Astrocyte of the spinal cord (primary cell): ENCODE measurements around the gene UTP18.
"Not testable (repeated sequence)": the region's sequence is repeated elsewhere in the genome, so short reads cannot be mapped to it uniquely, and the experiment has no call there.

Source experiments
- DNase-seq: peaks from one replicate; pipeline ENCODE4 v3.0.0; 2011; ENCODE audit warnings: low read depth, low spot score
- H3K4me3 ChIP-seq: 2 replicates; pipeline ENCODE4 v1.5.1; 2011; ENCODE audit warnings: low read depth, mild to moderate bottlenecking, low read length, moderate library complexity
- in situ Hi-C: cut with HindIII; loops from 2 replicates; pipeline ENCODE4 v1.10.0; 2017; ENCODE audit warnings: low sequenced_read_pairs
- TF ChIP-seq, protein P1 (sequence below): IDR thresholded peaks from 2 replicates; pipeline ENCODE4 v1.5.1; 2012; ENCODE audit warnings: low read depth, mild to moderate bottlenecking, low read length, inconsistent platforms

UTP18 gene

DNA sequence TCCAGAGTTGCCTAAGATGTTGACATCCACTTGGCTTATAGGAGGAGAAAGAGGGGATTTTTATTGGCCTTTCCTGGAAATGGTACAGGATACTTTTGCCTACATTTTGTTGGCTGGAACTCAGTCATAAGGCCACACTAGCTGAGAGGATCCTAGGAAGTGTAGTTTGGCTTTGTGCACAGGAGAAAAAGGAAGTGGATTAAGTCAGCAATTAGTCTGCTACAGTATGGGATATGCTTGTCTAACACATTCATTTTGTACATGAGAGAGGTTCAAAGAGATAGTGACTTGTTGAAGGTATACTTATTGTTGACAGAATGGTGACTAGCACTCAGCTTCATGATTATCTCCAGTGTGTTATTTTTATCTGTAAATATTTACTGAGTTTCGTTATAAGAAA, 10.3 kb downstream of the UTP18 start:
- TF ChIP-seq, protein P1, sequence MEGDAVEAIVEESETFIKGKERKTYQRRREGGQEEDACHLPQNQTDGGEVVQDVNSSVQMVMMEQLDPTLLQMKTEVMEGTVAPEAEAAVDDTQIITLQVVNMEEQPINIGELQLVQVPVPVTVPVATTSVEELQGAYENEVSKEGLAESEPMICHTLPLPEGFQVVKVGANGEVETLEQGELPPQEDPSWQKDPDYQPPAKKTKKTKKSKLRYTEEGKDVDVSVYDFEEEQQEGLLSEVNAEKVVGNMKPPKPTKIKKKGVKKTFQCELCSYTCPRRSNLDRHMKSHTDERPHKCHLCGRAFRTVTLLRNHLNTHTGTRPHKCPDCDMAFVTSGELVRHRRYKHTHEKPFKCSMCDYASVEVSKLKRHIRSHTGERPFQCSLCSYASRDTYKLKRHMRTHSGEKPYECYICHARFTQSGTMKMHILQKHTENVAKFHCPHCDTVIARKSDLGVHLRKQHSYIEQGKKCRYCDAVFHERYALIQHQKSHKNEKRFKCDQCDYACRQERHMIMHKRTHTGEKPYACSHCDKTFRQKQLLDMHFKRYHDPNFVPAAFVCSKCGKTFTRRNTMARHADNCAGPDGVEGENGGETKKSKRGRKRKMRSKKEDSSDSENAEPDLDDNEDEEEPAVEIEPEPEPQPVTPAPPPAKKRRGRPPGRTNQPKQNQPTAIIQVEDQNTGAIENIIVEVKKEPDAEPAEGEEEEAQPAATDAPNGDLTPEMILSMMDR, result no peak

DNA sequence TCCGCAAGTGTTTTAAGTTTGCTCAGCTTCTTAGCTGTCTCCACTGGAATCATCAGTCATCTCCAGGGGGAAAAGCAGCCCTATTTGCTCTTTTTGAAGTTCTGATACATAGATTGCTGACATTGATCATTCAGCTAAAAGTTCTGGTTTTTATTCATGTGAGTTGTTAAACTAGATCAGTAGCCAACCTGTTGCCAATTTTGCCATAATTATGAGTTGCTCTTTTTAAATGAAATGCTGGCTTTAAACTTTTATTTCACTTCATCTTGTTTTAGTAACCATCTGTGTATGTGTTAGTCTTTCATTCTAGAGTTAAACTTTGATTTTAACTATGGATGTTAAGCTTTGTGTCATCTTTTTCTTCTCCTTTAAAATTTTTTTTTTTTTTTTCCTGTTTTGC, 12.5 kb downstream of the UTP18 start:
- no peak overlapping the region for H3K4me3 ChIP-seq
- in situ Hi-C loops, result no loop called here
- no peak for DNase-seq
- TF ChIP-seq, protein P1, result no peak

More for the DNA sequence above, 10.3 kb downstream of the UTP18 start:
- in situ Hi-C loops, result no loop called here
- H3K4me3 ChIP-seq, result no peak overlapping the region
- DNase-seq, result no peak

DNA sequence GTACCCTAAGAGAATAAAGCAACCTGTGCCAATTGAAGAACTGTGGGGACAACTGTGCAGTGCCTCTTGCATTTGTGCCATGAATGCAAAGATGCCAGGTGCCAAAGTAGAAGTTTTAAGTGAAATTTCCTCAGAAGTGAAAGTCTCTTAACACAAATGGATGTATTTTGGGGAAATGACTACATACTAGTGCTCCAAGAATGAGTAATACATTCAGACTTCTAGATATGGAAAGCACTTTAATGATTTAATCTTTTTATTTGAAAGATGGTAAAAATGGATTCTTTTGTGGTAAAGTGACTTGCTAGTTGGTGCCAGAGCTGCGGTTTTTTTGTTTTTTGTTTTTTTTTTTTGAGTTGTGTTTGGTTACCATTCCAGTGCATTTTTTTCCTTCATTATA, 15.0 kb downstream of the UTP18 start:
- no peak overlapping the region for H3K4me3 ChIP-seq
- DNase-seq, result peak; percentile 65
- TF ChIP-seq, protein P1, result no peak
- in situ Hi-C loops, result no loop called here

DNA sequence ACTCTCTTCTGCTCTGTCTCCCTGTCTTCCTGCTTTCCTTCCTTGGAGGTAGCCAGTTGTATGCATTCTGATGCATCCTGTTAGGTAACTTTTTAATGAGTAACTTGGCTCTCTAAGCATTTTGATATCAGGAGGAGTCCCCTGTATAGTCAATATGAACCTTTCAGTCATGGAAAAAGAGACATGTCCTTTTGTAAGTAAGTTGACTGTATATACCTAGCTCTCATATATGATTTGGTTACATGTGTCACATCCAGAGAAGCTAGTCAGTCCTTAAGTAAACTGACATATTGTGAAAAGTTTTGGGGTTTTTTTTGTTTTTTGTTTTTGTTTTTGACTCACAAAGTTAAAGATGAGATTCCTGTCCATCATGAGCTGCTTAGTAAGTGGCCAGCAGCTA, 18.8 kb downstream of the UTP18 start:
- TF ChIP-seq, protein P1, result no peak
- H3K4me3 ChIP-seq, result no peak overlapping the region
- no peak for DNase-seq
- in situ Hi-C loops, result no loop called here

DNA sequence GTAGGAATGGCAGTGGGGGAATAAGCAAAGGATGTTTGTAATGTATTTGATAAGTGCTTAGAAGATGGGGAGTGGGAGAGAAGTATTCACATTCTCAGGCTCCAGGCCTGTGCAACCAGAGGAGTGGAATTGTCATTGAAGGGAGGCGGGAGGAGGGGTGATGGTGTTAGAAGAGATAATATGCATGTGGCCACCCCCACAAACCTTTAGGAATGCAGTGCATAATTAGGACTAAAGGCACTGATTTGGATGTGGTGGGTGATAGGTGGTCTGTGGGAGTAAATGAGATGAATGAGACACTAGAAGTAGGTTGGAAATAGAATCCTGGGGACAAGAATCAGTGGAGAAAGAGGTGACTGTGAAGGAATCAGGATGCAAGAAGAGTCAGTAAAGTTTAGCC, 27.1 kb downstream of the UTP18 start:
- H3K4me3 ChIP-seq, result no peak overlapping the region
- DNase-seq, result no peak
- TF ChIP-seq, protein P1, result no peak
- in situ Hi-C loops, result no loop called here

DNA sequence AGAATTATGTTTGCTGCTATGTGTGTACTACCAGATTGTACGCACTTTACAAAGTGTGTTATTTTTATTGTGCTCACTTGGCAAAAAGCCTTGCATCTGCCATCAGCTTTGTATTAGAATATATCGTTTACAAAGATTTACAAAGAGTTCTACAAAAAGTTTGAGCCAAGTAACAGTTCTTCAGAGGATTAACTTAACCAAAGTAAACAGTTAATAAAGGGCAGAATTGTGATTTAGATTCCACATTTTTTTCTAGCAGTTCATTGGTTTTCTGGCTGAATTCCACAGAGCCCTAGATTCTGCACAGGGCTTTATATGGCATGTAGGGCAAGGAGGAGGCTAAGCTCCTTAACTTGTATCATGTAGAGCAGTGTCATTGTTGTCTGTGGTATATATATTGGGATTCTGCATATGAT, 29.4 kb downstream of the UTP18 start:
- H3K4me3 ChIP-seq, result no peak overlapping the region
- DNase-seq, result no peak
- TF ChIP-seq, protein P1, result no peak
- in situ Hi-C loops, result no loop called here

DNA sequence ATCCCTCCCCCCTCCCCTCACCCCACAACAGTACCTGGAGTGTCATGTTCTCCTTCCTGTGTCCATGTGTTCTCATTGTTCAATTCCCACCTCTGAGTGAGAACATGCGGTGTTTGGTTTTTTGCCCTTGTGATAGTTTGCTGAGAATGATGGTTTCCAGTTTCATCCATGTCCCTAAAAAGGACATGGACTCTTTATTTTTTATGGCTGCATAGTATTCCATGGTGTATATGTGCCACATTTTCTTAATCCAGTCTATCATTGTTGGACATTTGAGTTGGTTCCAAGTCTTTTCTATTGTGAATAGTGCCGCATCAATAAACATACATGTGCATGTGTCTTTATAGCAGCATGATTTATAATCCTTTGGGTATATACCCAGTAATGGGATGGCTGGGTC, 34.0 kb downstream of the UTP18 start:
- DNase-seq, H3K4me3 ChIP-seq, in situ Hi-C loops: not testable (repeated sequence)
